Hepatocyte (in vitro differentiated cells): Measurements from ENCODE around the gene SNTB2. TPM values are rescaled to one million over a fixed set of nuclear protein-coding genes. Genes with fewer than 3 reads are reported as not detected.
A peak's percentile ranks its signal among the peaks of the same experiment; 100 is the strongest.

ENCODE experiments used
- DNase-seq: peaks from one replicate; pipeline ENCODE4 v3.0.0-alpha.2; 2016; ENCODE audit warnings: low spot score
- H2AFZ ChIP-seq: fragments of 200-600 bp; sonication (generic); 2 replicates; pipeline ENCODE4 v1.6.0; 2016; ENCODE audit warnings: antibody characterized with exemption, mild to moderate bottlenecking
- H3K27ac ChIP-seq: fragments of 200-600 bp; sonication (generic); 2 replicates; pipeline ENCODE4 v1.5.1; 2016; ENCODE audit warnings: mild to moderate bottlenecking
- H3K27me3 ChIP-seq: fragments of 200-600 bp; sonication (generic); 2 replicates; pipeline ENCODE4 v1.6.1; 2016
- H3K36me3 ChIP-seq: fragments of 200-600 bp; sonication (generic); replicated peaks from 2 replicates; pipeline ENCODE4 v1.5.1; 2016; ENCODE audit warnings: low read depth; ENCODE audit not compliant: insufficient read depth
- H3K4me1 ChIP-seq: fragments of 200-600 bp; sonication (generic); 2 replicates; pipeline ENCODE4 v1.5.1; 2016; ENCODE audit warnings: mild to moderate bottlenecking, moderate library complexity; ENCODE audit not compliant: insufficient read depth
- H3K4me2 ChIP-seq: fragments of 200-600 bp; sonication (generic); 2 replicates; pipeline ENCODE4 v1.6.0; 2016
- H3K4me3 ChIP-seq: fragments of 200-600 bp; sonication (generic); 2 replicates; pipeline ENCODE4 v1.5.1; 2016; ENCODE audit warnings: mild to moderate bottlenecking
- H3K79me2 ChIP-seq: fragments of 200-600 bp; sonication (generic); 2 replicates; pipeline ENCODE4 v1.6.0; 2017; ENCODE audit warnings: mild to moderate bottlenecking
- H3K9me2 ChIP-seq: fragments of 200-600 bp; sonication (generic); replicated peaks from 2 replicates; pipeline ENCODE4 v1.6.0; 2017; ENCODE audit warnings: mild to moderate bottlenecking; ENCODE audit not compliant: insufficient read depth
- H3K9me3 ChIP-seq: fragments of 200-600 bp; sonication (generic); 2 replicates; pipeline ENCODE4 v1.5.1; 2016; ENCODE audit warnings: low read depth, mild to moderate bottlenecking
- H4K20me1 ChIP-seq: fragments of 200-600 bp; sonication (generic); 2 replicates; pipeline ENCODE4 v1.6.0; 2016; ENCODE audit warnings: mild to moderate bottlenecking; ENCODE audit not compliant: insufficient read depth, poor library complexity, severe bottlenecking
- EZH2 ChIP-seq: fragments of 200-600 bp; sonication (generic); IDR thresholded peaks from 2 replicates; pipeline ENCODE4 v1.6.1; 2016; ENCODE audit warnings: antibody characterized with exemption, mild to moderate bottlenecking, borderline replicate concordance
- EZH2phosphoT487 ChIP-seq: fragments of 200-600 bp; sonication (generic); IDR thresholded peaks from one replicate; pipeline ENCODE4 v1.6.1; 2018; ENCODE audit warnings: antibody characterized with exemption, mild to moderate bottlenecking, low read depth, moderate library complexity; ENCODE audit not compliant: unreplicated experiment, severe bottlenecking
- WGBS: methylation state at CpG from one replicate; pipeline ENCODE4 v1.1.6; 2016; ENCODE audit warnings: low lambda C conversion rate; ENCODE audit errors: missing lambda C conversion rate; 5-methylcytosine and 5-hydroxymethylcytosine counted together
- polyA plus RNA-seq: library from polyadenylated mRNA; unstranded; fragments of >200 nt; fragmentation: Nextera tagmentation; extraction: Ambion mirVana; gene quantifications from 2 replicates; pipeline ENCODE4 v1.2.1, GENCODE V29; 2016
- total RNA-seq: library from RNA; depleted of rRNA; stranded (reverse); fragments of >200 nt; gene quantifications from 2 replicates; pipeline ENCODE4 v1.2.3, GENCODE V29; 2014
- TF ChIP-seq, protein P1 (sequence below): fragments of 200-600 bp; sonication (generic); IDR thresholded peaks from 2 replicates; pipeline ENCODE4 v1.5.1; 2016; ENCODE audit warnings: antibody characterized with exemption, mild to moderate bottlenecking; ENCODE audit not compliant: poor library complexity

Gene SNTB2
- total and polyA plus RNA-seq, 2 experiments from 2014 or later = 21.5 to 36.7 TPM

GRCh38 chr16:69311533-69312387 is 124.8 kb downstream of the SNTB2 start:
- H3K27ac ChIP-seq = peak overlapping the region; percentile 87
- no peaks in the 10 kb centered on the region for H3K9me2 ChIP-seq
- WGBS = 6% methylated on average over 25 of the region's 59 CpGs
- H3K4me2 ChIP-seq = peak overlapping the region; percentile 83
- peaks cover 14% of the 10 kb centered on the region for H4K20me1 ChIP-seq
- DNase-seq = peak; percentile 63
- H2AFZ ChIP-seq = peak overlapping the region; percentile 80
- H3K9me3 ChIP-seq = no peaks in the 10 kb centered on the region
- peaks cover 8% of the 10 kb centered on the region for H3K4me1 ChIP-seq
- H3K4me3 ChIP-seq = peak overlapping the region; percentile 91
- H3K27me3 ChIP-seq = no peaks in the 10 kb centered on the region
- no peaks in the 10 kb centered on the region for H3K36me3 ChIP-seq
- peaks cover 42% of the 10 kb centered on the region for H3K79me2 ChIP-seq
- TF ChIP-seq EZH2phosphoT487 = no peak
- TF ChIP-seq, protein P1, sequence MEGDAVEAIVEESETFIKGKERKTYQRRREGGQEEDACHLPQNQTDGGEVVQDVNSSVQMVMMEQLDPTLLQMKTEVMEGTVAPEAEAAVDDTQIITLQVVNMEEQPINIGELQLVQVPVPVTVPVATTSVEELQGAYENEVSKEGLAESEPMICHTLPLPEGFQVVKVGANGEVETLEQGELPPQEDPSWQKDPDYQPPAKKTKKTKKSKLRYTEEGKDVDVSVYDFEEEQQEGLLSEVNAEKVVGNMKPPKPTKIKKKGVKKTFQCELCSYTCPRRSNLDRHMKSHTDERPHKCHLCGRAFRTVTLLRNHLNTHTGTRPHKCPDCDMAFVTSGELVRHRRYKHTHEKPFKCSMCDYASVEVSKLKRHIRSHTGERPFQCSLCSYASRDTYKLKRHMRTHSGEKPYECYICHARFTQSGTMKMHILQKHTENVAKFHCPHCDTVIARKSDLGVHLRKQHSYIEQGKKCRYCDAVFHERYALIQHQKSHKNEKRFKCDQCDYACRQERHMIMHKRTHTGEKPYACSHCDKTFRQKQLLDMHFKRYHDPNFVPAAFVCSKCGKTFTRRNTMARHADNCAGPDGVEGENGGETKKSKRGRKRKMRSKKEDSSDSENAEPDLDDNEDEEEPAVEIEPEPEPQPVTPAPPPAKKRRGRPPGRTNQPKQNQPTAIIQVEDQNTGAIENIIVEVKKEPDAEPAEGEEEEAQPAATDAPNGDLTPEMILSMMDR = peak; percentile 11

- Histone ChIP-seq H3K27ac (no peak overlapping the region), H3K27me3 (no peaks in the 10 kb centered on the region), H3K4me1 (peaks cover 8% of the 10 kb centered on the region), H3K4me2 (no peak overlapping the region), H3K36me3 (no peaks in the 10 kb centered on the region), H2AFZ (no peak overlapping the region), H3K79me2 (peaks cover 42% of the 10 kb centered on the region), H4K20me1 (peaks cover 14% of the 10 kb centered on the region), H3K9me3 (no peaks in the 10 kb centered on the region), H3K9me2 (no peaks in the 10 kb centered on the region), H3K4me3 (no peak overlapping the region)
- no peak for DNase-seq
- TF ChIP-seq EZH2phosphoT487 (no peak), EZH2 (no peak)
- TF ChIP-seq, protein P1 = no peak
- 97% methylated on average over 5 of the region's 5 CpGs for WGBS
These were observed 126.5 kb downstream of the SNTB2 start for GRCh38 chr16:69313469-69313868.

- Histone ChIP-seq H3K4me3 (no peak overlapping the region), H3K9me3 (no peaks in the 10 kb centered on the region), H3K36me3 (no peaks in the 10 kb centered on the region), H3K4me1 (peaks cover 8% of the 10 kb centered on the region), H3K79me2 (peaks cover 42% of the 10 kb centered on the region), H3K9me2 (no peaks in the 10 kb centered on the region), H3K4me2 (no peak overlapping the region), H2AFZ (no peak overlapping the region), H3K27me3 (no peaks in the 10 kb centered on the region), H4K20me1 (peaks cover 14% of the 10 kb centered on the region), H3K27ac (no peak overlapping the region)
- TF ChIP-seq EZH2 = no peak
- TF ChIP-seq, protein P1 = no peak
- no peak for TF ChIP-seq EZH2phosphoT487
- DNase-seq = no peak
- WGBS = 90% methylated on average over 11 of the region's 11 CpGs
These were observed 127.6 kb downstream of the SNTB2 start for GRCh38 chr16:69314534-69314933.
